Osteoblast (primary cell): ENCODE results near the gene SHLD1. TPM values are rescaled to one million over a fixed set of nuclear protein-coding genes. Genes with fewer than 3 reads are reported as not detected.
A peak's percentile ranks its signal among the peaks of the same experiment; 100 is the strongest.

Experiments
- DNase-seq: peaks from one replicate; pipeline ENCODE4 v3.0.0; 2011; ENCODE audit warnings: low spot score, mixed read lengths; ENCODE audit not compliant: insufficient read length; ENCODE audit errors: missing footprints
- H2AFZ ChIP-seq: 2 replicates; pipeline ENCODE4 v1.6.0; 2011; ENCODE audit warnings: mild to moderate bottlenecking, low read length
- H3K27ac ChIP-seq: 2 replicates; pipeline ENCODE4 v1.5.1; 2011; ENCODE audit warnings: mild to moderate bottlenecking, low read depth, low read length, moderate library complexity
- H3K27me3 ChIP-seq: 2 replicates; pipeline ENCODE4 v1.6.0; 2012; ENCODE audit warnings: mild to moderate bottlenecking, control low read depth, inconsistent platforms, low read length, moderate library complexity; ENCODE audit not compliant: insufficient read depth
- H3K36me3 ChIP-seq: 2 replicates; pipeline ENCODE4 v1.5.1; 2011; ENCODE audit warnings: mild to moderate bottlenecking, low read length, control low read depth, moderate library complexity; ENCODE audit not compliant: insufficient read depth
- H3K4me1 ChIP-seq: 2 replicates; pipeline ENCODE4 v1.5.1; 2011; ENCODE audit warnings: mild to moderate bottlenecking, low read length, control low read depth, moderate library complexity; ENCODE audit not compliant: insufficient read depth
- H3K4me2 ChIP-seq: 2 replicates; pipeline ENCODE4 v1.6.0; 2011; ENCODE audit warnings: mild to moderate bottlenecking, low read length; ENCODE audit not compliant: insufficient read depth
- H3K4me3 ChIP-seq: fragments of 200-600 bp; sonication (generic); 3 replicates; pipeline ENCODE4 v1.5.1; 2012; ENCODE audit warnings: mild to moderate bottlenecking, low read length, inconsistent platforms; ENCODE audit not compliant: insufficient read depth
- H3K79me2 ChIP-seq: 2 replicates; pipeline ENCODE4 v1.6.0; 2012; ENCODE audit warnings: mild to moderate bottlenecking, low read length, control low read depth, inconsistent platforms; ENCODE audit not compliant: insufficient read depth
- H3K9me3 ChIP-seq: 2 replicates; pipeline ENCODE4 v1.5.1; 2011; ENCODE audit warnings: low read depth, low read length, control low read depth
- H4K20me1 ChIP-seq: 2 replicates; pipeline ENCODE4 v1.6.0; 2012; ENCODE audit warnings: mild to moderate bottlenecking, low read length, control low read depth; ENCODE audit not compliant: insufficient read depth
- total RNA-seq: library from RNA; depleted of rRNA; stranded (reverse); fragments of >200 nt; gene quantifications from 2 replicates; pipeline ENCODE4 v1.2.3, GENCODE V29; 2012
- TF ChIP-seq, protein P1 (sequence below): IDR thresholded peaks from 2 replicates; pipeline ENCODE4 v1.5.1; 2011; ENCODE audit warnings: mild to moderate bottlenecking, low read depth, low read length, moderate library complexity; ENCODE audit errors: extremely low read depth

SHLD1 gene
- total RNA-seq, 1 donor, result 1.4 TPM

DNA sequence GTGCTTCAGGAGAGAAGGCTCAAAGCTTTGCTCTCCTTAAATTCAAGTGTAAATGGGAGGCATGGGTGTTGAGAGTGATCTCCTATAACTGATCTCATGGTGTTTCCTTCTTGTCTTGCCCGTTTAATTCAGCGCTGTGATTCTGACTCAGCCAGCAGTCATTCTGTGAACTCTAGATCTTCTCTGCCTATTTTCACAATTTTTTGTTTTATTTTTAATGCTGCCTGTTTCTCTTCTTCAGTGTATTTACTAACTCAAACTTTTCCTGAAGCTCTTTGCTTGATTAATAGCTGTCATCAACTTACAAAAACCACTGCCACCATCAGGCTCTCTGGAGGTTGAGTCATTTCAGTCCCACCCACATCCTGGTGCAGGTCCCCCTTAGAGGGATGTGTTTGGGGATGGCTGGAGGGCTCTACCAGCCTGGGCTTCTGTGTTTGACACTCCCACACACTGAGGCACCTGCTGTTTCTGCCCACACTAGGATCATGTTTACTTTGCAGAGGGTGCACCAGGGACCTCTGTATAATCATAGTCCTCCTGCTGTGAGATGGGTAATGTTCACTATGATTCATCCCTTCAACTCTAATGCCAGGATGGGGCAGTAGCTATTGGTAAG is 94.0 kb downstream of the SHLD1 start:
- TF ChIP-seq, protein P1, sequence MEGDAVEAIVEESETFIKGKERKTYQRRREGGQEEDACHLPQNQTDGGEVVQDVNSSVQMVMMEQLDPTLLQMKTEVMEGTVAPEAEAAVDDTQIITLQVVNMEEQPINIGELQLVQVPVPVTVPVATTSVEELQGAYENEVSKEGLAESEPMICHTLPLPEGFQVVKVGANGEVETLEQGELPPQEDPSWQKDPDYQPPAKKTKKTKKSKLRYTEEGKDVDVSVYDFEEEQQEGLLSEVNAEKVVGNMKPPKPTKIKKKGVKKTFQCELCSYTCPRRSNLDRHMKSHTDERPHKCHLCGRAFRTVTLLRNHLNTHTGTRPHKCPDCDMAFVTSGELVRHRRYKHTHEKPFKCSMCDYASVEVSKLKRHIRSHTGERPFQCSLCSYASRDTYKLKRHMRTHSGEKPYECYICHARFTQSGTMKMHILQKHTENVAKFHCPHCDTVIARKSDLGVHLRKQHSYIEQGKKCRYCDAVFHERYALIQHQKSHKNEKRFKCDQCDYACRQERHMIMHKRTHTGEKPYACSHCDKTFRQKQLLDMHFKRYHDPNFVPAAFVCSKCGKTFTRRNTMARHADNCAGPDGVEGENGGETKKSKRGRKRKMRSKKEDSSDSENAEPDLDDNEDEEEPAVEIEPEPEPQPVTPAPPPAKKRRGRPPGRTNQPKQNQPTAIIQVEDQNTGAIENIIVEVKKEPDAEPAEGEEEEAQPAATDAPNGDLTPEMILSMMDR, result no peak
- H3K27ac ChIP-seq, result no peak overlapping the region
- no peak overlapping the region for H3K4me3 ChIP-seq
- peaks cover 16% of the 10 kb centered on the region for H3K4me1 ChIP-seq
- DNase-seq, result peak; percentile 90
- no peak overlapping the region for H2AFZ ChIP-seq
- no peaks in the 10 kb centered on the region for H3K79me2 ChIP-seq
- no peaks in the 10 kb centered on the region for H3K9me3 ChIP-seq
- no peaks in the 10 kb centered on the region for H4K20me1 ChIP-seq
- peak overlapping the region; percentile 48 for H3K4me2 ChIP-seq
- H3K36me3 ChIP-seq, result no peaks in the 10 kb centered on the region
- H3K27me3 ChIP-seq, result no peaks in the 10 kb centered on the region

DNA sequence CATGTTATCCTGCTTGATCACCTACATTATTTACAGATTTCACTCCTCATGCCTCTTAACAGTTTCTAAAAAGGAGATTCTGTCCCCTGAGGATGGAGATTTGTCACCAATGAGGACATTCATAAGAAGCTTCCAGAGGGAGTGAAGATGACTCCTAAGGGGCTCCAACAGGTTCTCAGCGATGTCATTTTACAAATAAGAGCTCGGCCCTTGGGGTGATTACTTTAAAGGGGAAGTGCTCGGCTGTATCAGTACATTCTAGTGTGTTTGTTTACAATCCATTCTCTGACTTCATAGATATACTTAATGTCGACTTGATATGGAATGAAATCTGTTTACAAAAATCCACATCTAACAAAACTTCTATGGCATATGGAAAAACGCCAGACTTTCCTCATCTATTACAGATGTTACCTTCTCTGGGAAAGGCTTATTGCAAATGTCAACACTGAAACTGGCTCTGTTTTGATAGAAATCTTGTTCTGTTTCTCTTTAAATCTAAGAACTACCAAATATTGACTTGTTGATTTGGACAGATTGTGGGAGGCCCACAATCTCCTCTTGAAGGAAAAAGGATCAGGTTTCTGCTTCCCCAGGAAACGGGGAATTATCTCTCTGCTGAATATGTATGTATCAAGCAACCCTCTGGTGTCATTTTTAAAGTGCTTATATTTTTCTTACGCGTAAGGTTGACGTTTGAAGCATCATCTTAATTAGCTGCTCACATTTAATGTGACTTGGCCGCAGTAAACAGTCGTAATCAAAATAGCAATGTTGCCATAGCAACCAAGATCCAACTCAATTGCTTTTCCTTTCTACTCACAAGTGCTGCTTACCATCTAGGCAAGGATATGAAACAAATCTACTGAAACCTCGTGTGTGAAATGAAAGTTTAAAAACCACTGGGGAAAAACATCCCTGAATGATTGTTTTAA is 95.7 kb downstream of the SHLD1 start:
- peak overlapping the region; percentile 51 for H3K4me2 ChIP-seq
- no peaks in the 10 kb centered on the region for H3K9me3 ChIP-seq
- TF ChIP-seq, protein P1, result no peak
- no peaks in the 10 kb centered on the region for H3K27me3 ChIP-seq
- H3K27ac ChIP-seq, result no peak overlapping the region
- H3K79me2 ChIP-seq, result no peaks in the 10 kb centered on the region
- peak overlapping the region; percentile 62 for H2AFZ ChIP-seq
- H3K36me3 ChIP-seq, result no peaks in the 10 kb centered on the region
- no peak for DNase-seq
- H4K20me1 ChIP-seq, result no peaks in the 10 kb centered on the region
- H3K4me3 ChIP-seq, result peak overlapping the region; percentile 40
- H3K4me1 ChIP-seq, result peaks cover 18% of the 10 kb centered on the region

DNA sequence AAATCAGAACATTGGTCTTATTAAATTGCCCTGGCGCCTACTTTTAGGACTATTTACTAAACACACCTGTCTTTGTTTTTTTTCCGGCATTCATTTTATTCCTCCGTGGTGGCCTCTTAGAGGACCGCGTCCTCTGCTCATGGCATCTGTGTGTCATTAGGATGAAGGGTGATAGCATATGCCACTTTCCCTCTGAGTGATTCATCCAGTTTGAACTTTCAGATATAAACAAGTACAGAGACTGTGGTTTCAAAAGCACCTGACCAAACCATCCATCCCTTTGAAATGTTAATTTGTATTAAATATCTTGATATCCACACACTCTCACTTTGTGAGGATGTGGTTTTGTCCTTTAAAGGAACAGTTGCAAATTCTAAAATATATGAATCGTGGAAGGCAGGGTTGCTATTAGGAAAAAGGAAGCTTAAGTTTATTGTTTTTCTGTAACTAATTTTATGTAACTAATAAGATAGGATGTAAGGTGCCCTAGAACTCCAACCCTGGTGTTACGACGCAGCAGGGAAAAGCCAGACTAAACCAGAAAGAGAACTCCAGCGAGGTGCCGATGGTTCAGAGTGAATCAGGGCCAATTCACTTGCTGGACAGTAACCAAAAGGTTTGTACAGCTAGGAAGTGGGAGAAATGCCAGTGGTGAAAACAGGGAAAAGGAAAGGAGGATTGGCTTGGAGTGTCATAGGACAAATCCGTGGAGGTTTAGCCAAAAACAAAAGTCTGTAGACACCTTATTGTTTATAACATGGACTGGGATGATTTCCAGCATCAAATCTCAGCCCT is 98.7 kb downstream of the SHLD1 start:
- peak; percentile 71 for DNase-seq
- Histone ChIP-seq H3K4me2 (peak overlapping the region; percentile 54), H2AFZ (no peak overlapping the region), H3K27ac (no peak overlapping the region), H3K79me2 (no peaks in the 10 kb centered on the region), H3K36me3 (no peaks in the 10 kb centered on the region), H3K9me3 (no peaks in the 10 kb centered on the region), H4K20me1 (no peaks in the 10 kb centered on the region), H3K4me3 (no peak overlapping the region), H3K27me3 (no peaks in the 10 kb centered on the region), H3K4me1 (peaks cover 15% of the 10 kb centered on the region)
- TF ChIP-seq, protein P1, result no peak
